WTC11 (cell line): ENCODE data around the gene KCNJ14.

Experiments used
- AFF4 ChIP-seq: sonication (generic); formaldehyde crosslinking; IDR thresholded peaks from 2 replicates; pipeline ENCODE4 v1.8.1; 2023; ENCODE audit warnings: mild to moderate bottlenecking, missing genetic modification reagents, borderline replicate concordance
- ATF1 ChIP-seq: sonication (generic); formaldehyde crosslinking; IDR thresholded peaks from 2 replicates; pipeline ENCODE4 v1.8.1; 2023; ENCODE audit warnings: mild to moderate bottlenecking, moderate library complexity, missing genetic modification reagents
- ATF3 ChIP-seq: sonication (generic); formaldehyde crosslinking; conservative IDR thresholded peaks from 2 replicates; pipeline ENCODE4 v1.8.1; 2022; ENCODE audit warnings: mild to moderate bottlenecking, missing genetic modification reagents
- CREB1 ChIP-seq: sonication (generic); formaldehyde crosslinking; IDR thresholded peaks from 2 replicates; pipeline ENCODE4 v1.8.0; 2023; ENCODE audit warnings: mild to moderate bottlenecking, missing genetic modification reagents
- CTCF ChIP-seq: fragments of 200-600 bp; IDR thresholded peaks from 2 replicates; pipeline ENCODE4 v1.8.0; 2022; ENCODE audit warnings: antibody characterized with exemption
- FOXP4 ChIP-seq: sonication (generic); formaldehyde crosslinking; IDR thresholded peaks from 2 replicates; pipeline ENCODE4 v1.8.0; 2022; ENCODE audit warnings: mild to moderate bottlenecking, missing genetic modification reagents
- MAX ChIP-seq: sonication (generic); formaldehyde crosslinking; IDR thresholded peaks from 2 replicates; pipeline ENCODE4 v1.8.0; 2022; ENCODE audit warnings: mild to moderate bottlenecking, missing genetic modification reagents
- NR3C1 ChIP-seq: sonication (generic); formaldehyde crosslinking; conservative IDR thresholded peaks from 2 replicates; pipeline ENCODE4 v1.8.1; 2023; ENCODE audit warnings: low read depth, mild to moderate bottlenecking, missing genetic modification reagents
- ZBTB21 ChIP-seq: sonication (generic); formaldehyde crosslinking; IDR thresholded peaks from 2 replicates; pipeline ENCODE4 v1.8.1; 2023; ENCODE audit warnings: mild to moderate bottlenecking, missing genetic modification reagents, borderline replicate concordance
- ZBTB43 ChIP-seq: sonication (generic); formaldehyde crosslinking; IDR thresholded peaks from 2 replicates; pipeline ENCODE4 v1.8.1; 2023; ENCODE audit warnings: mild to moderate bottlenecking, missing genetic modification reagents

GRCh38 chr19:48454150-48454730 is 1.1 kb upstream of the KCNJ14 start:
- no peak for TF ChIP-seq CTCF
- TF ChIP-seq ATF3, result no peak
- TF ChIP-seq FOXP4 (CRISPR knock-in tag), result no peak
- TF ChIP-seq NR3C1, result no peak
- TF ChIP-seq AFF4 (CRISPR knock-in tag), result no peak
- no peak for TF ChIP-seq ZBTB43 (CRISPR knock-in tag)
- TF ChIP-seq MAX (CRISPR knock-in tag), result no peak
- no peak for TF ChIP-seq ATF1 (CRISPR knock-in tag)
- no peak for TF ChIP-seq CREB1
- TF ChIP-seq ZBTB21 (CRISPR knock-in tag), result no peak
